ENCODE results near the gene RAD51AP2.

Gene RAD51AP2

GRCh38 chr2:17539611-17540092, 21.4 kb upstream of the RAD51AP2 start:
- Histone ChIP-seq H3K9ac (no peak overlapping the region), H3K27me3 (no peaks in the 10 kb centered on the region), H3K4me1 (peaks cover 0 to 26% (median 0%) of the 10 kb centered on the region in 10 experiments; a peak in 4 of 20 replicates), H3K4me2 (no peak overlapping the region), H4K20me1 (no peaks in the 10 kb centered on the region; a peak in 1 of 22 replicates), H3K27ac (no peak overlapping the region), H3K4me3 (no peak overlapping the region), H3K36me3 (no peaks in the 10 kb centered on the region), H3K9me3 (replicated peaks in 1 of 11) (peaks cover 19 to 29% (median 26%) of the 10 kb centered on the region in 11 experiments)
- TF ChIP-seq Cebpa-rat (IDR thresholded peaks at IDR 0.05): no peak

- H3K4me3 ChIP-seq: no peak overlapping the region
- TF ChIP-seq Cebpa-rat (IDR thresholded peaks at IDR 0.05): no peak
- H3K36me3 ChIP-seq: no peaks in the 10 kb centered on the region
- no peak overlapping the region for H3K4me2 ChIP-seq
- peaks cover 0 to 22% (median 0%) of the 10 kb centered on the region in 10 experiments; a peak in 4 of 20 replicates for H3K4me1 ChIP-seq
- H3K9me3 ChIP-seq (replicated peaks in 1 of 11): peaks cover 19 to 29% (median 26%) of the 10 kb centered on the region in 11 experiments
- no peak overlapping the region for H3K27ac ChIP-seq
- no peaks in the 10 kb centered on the region for H3K27me3 ChIP-seq
- no peaks in the 10 kb centered on the region; a peak in 1 of 22 replicates for H4K20me1 ChIP-seq
- no peak overlapping the region for H3K9ac ChIP-seq
Measured at GRCh38 chr2:17538844-17539554, 20.8 kb upstream of the RAD51AP2 start.

GRCh38 chr2:17538022-17538843, 20.0 kb upstream of the RAD51AP2 start:
- H3K36me3 ChIP-seq: no peaks in the 10 kb centered on the region
- TF ChIP-seq Cebpa-rat (IDR thresholded peaks at IDR 0.05): no peak
- no peak overlapping the region for H3K27ac ChIP-seq
- H3K4me2 ChIP-seq: no peak overlapping the region
- no peaks in the 10 kb centered on the region; a peak in 1 of 22 replicates for H4K20me1 ChIP-seq
- no peaks in the 10 kb centered on the region for H3K27me3 ChIP-seq
- no peak overlapping the region for H3K9ac ChIP-seq
- H3K4me3 ChIP-seq: no peak overlapping the region
- H3K9me3 ChIP-seq (replicated peaks in 1 of 11): peaks cover 19 to 29% (median 26%) of the 10 kb centered on the region in 11 experiments
- peaks cover 0 to 14% (median 0%) of the 10 kb centered on the region in 10 experiments; a peak in 4 of 20 replicates for H3K4me1 ChIP-seq

- TF ChIP-seq Cebpa-rat (IDR thresholded peaks at IDR 0.05): no peak
- Histone ChIP-seq H3K4me1 (peaks cover 0 to 13% (median 0%) of the 10 kb centered on the region in 10 experiments; a peak in 4 of 20 replicates), H3K27me3 (no peaks in the 10 kb centered on the region)
Measured at GRCh38 chr2:17536416-17536815, 18.2 kb upstream of the RAD51AP2 start.

GRCh38 chr2:17533546-17533945, 15.3 kb upstream of the RAD51AP2 start:
- Histone ChIP-seq H4K20me1 (no peaks in the 10 kb centered on the region), H3K27me3 (no peaks in the 10 kb centered on the region), H3K4me2 (no peak overlapping the region), H3K9ac (no peak overlapping the region), H3K27ac (no peak overlapping the region), H3K4me3 (no peak overlapping the region), H3K4me1 (peaks cover 0 to 13% (median 0%) of the 10 kb centered on the region in 10 experiments; a peak in 4 of 20 replicates), H3K9me3 (replicated peaks in 1 of 11) (peaks cover under 1 to 6% (median 4%) of the 10 kb centered on the region in 11 experiments; a peak in 17 of 22 replicates), H3K36me3 (no peaks in the 10 kb centered on the region)
- no peak for TF ChIP-seq Cebpa-rat (IDR thresholded peaks at IDR 0.05)

More at GRCh38 chr2:17536416-17536815, 18.2 kb upstream of the RAD51AP2 start:
- no peaks in the 10 kb centered on the region for H4K20me1 ChIP-seq
- H3K9me3 ChIP-seq (replicated peaks in 1 of 11): peaks cover 19 to 29% (median 26%) of the 10 kb centered on the region in 11 experiments
- H3K4me3 ChIP-seq: no peak overlapping the region
- no peaks in the 10 kb centered on the region for H3K36me3 ChIP-seq
- H3K9ac ChIP-seq: no peak overlapping the region
- H3K4me2 ChIP-seq: peak overlapping the region in 2 of 11 experiments; percentile 43 to 48; a peak in 4 of 22 replicates
- peak overlapping the region in 1 of 11 experiments; percentile 27; a peak in 1 of 22 replicates for H3K27ac ChIP-seq

GRCh38 chr2:17529771-17530170, 11.5 kb upstream of the RAD51AP2 start:
- Histone ChIP-seq H3K9ac (no peak overlapping the region), H3K27ac (no peak overlapping the region), H3K4me3 (no peak overlapping the region), H3K9me3 (replicated peaks in 1 of 11) (no peaks in the 10 kb centered on the region), H4K20me1 (no peaks in the 10 kb centered on the region), H3K4me2 (no peak overlapping the region), H3K4me1 (no peaks in the 10 kb centered on the region), H3K27me3 (no peaks in the 10 kb centered on the region), H3K36me3 (no peaks in the 10 kb centered on the region)
- TF ChIP-seq Cebpa-rat (IDR thresholded peaks at IDR 0.05): no peak

- Histone ChIP-seq H3K4me2 (no peak overlapping the region), H3K4me1 (peaks cover 4 to 8% (median 8%) of the 10 kb centered on the region in 10 experiments; a peak in 15 of 20 replicates)
Measured at GRCh38 chr2:17522303-17522702, 4.1 kb upstream of the RAD51AP2 start.

GRCh38 chr2:17521621-17522020, 3.4 kb upstream of the RAD51AP2 start:
- Histone ChIP-seq H3K27me3 (no peaks in the 10 kb centered on the region), H3K4me1 (peaks cover 4 to 15% (median 9%) of the 10 kb centered on the region in 10 experiments; a peak in 15 of 20 replicates), H4K20me1 (no peaks in the 10 kb centered on the region), H3K4me2 (no peak overlapping the region), H3K9ac (no peak overlapping the region), H3K36me3 (no peaks in the 10 kb centered on the region), H3K27ac (no peak overlapping the region), H3K9me3 (replicated peaks in 1 of 11) (no peaks in the 10 kb centered on the region), H3K4me3 (no peak overlapping the region)
- no peak for TF ChIP-seq Cebpa-rat (IDR thresholded peaks at IDR 0.05)

More at GRCh38 chr2:17522303-17522702, 4.1 kb upstream of the RAD51AP2 start:
- Histone ChIP-seq H3K36me3 (no peaks in the 10 kb centered on the region), H3K27ac (no peak overlapping the region), H3K27me3 (no peaks in the 10 kb centered on the region), H4K20me1 (no peaks in the 10 kb centered on the region), H3K9me3 (replicated peaks in 1 of 11) (no peaks in the 10 kb centered on the region), H3K9ac (no peak overlapping the region), H3K4me3 (no peak overlapping the region)
- no peak for TF ChIP-seq Cebpa-rat (IDR thresholded peaks at IDR 0.05)

- Histone ChIP-seq H3K9me3 (replicated peaks in 1 of 11) (no peaks in the 10 kb centered on the region), H3K4me3 (no peak overlapping the region), H3K36me3 (no peaks in the 10 kb centered on the region), H3K27me3 (no peaks in the 10 kb centered on the region), H3K27ac (no peak overlapping the region), H3K4me2 (no peak overlapping the region), H4K20me1 (no peaks in the 10 kb centered on the region), H3K9ac (no peak overlapping the region), H3K4me1 (peaks cover 4 to 22% (median 9%) of the 10 kb centered on the region in 10 experiments; a peak in 15 of 20 replicates)
- no peak for TF ChIP-seq Cebpa-rat (IDR thresholded peaks at IDR 0.05)
Measured at GRCh38 chr2:17520761-17521160, 2.5 kb upstream of the RAD51AP2 start.
